Measurements from ENCODE around the gene CASKIN1.
"Not testable (repeated sequence)": the region's sequence is repeated elsewhere in the genome, so short reads cannot be mapped to it uniquely, and the experiment has no call there.

The CASKIN1 gene

DNA sequence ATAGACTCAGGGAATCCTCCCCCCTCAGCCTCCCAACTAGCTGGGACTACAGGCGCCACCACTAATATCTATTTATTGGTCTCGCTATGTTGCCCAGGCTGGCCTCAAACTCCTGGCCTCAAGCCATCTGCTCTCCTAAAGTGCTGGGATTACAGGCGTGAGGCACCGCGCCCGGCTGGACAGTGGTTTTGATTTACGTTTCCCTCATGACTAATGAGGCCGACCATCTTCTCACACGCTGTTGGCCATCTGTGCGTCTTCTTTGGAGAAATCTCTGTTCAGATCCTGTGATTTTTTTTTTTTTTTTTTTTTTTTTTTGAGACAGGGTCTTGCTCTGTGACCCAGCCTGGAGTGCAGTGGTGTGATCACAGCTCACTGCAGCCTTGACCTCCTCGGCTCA lies 67.2 kb downstream of the CASKIN1 start:
- DNase-seq, result not testable (repeated sequence)

DNA sequence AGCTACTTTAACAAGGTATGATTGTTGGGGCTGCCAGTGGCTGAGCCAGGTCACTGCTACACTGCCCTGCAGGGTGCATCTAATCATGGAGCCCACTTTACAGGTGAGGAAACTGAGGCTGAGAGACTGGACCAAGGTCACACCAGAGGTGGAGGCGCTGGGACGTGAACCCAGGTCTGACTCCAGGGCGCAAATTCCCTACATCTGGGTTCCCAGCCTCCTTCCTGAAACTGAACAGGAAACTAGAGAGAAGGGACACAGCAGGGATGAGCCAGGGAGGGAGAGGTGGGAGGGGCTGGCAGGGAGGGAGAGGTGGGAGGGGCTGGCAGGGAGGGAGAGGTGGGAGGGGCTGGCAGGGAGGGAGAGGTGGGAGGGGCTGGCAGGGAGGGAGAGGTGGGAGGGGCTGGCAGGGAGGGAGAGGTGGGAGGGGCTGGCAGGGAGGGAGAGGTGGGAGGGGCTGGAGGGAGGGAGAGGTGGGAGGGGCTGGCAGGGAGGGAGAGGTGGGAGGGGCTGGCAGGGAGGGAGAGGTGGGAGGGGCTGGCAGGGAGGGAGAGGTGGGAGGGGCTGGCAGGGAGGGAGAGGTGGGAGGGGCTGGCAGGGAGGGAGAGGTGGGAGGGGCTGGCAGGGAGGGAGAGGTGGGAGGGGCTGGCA lies 68.7 kb downstream of the CASKIN1 start:
- DNase-seq, result peak; percentile 24
